Immature natural killer cell (primary cell): Measurements from ENCODE around the gene NFATC2. TPM values are rescaled to one million over a fixed set of nuclear protein-coding genes. Genes with fewer than 3 reads are reported as not detected.
A peak's percentile ranks its signal among the peaks of the same experiment; 100 is the strongest.

ENCODE experiments used
- DNase-seq, 3 donors: peaks; one replicate each; pipeline ENCODE4 v3.0.0; 2022; ENCODE audit warnings: mixed read lengths in 1 of 3
- H3K27ac Mint-ChIP-seq, 6 donors: one replicate each; pipeline ENCODE4 v1.8.0; 2020; ENCODE audit warnings: mixed read lengths in 6 of 6, mild to moderate bottlenecking in 5 of 6, inconsistent platforms in 4 of 6, moderate library complexity in 3 of 6
- H3K27me3 Mint-ChIP-seq, 3 donors: one replicate each; pipeline ENCODE4 v1.8.0; 2020 to 2021; ENCODE audit warnings: low read depth in 3 of 3, mild to moderate bottlenecking in 3 of 3, mixed read lengths in 3 of 3, moderate library complexity in 3 of 3, inconsistent platforms in 1 of 3
- H3K36me3 Mint-ChIP-seq, 3 donors: one replicate each; pipeline ENCODE4 v1.8.0; 2020; ENCODE audit warnings: mixed read lengths in 3 of 3, inconsistent platforms in 2 of 3, mild to moderate bottlenecking in 2 of 3
- H3K4me1 Mint-ChIP-seq, 2 donors: one replicate each; pipeline ENCODE4 v1.8.0; 2020; ENCODE audit warnings: inconsistent platforms in 2 of 2, mild to moderate bottlenecking in 2 of 2, mixed read lengths in 2 of 2, moderate library complexity in 1 of 2
- H3K4me3 Mint-ChIP-seq, 5 donors: one replicate each; pipeline ENCODE4 v1.8.0; 2020; ENCODE audit warnings: mild to moderate bottlenecking in 5 of 5, mixed read lengths in 5 of 5, inconsistent platforms in 3 of 5, moderate library complexity in 3 of 5
- H3K9me3 Mint-ChIP-seq, 6 donors: one replicate each; pipeline ENCODE4 v1.8.0; 2020; ENCODE audit warnings: mild to moderate bottlenecking in 6 of 6, mixed read lengths in 6 of 6, inconsistent platforms in 4 of 6, moderate library complexity in 3 of 6
- polyA plus RNA-seq, 3 donors: library from polyadenylated mRNA; unstranded; fragments of 300-500 nt; fragmentation: Illumina TruSeq; gene quantifications; one replicate each; pipeline ENCODE4 v1.2.3, GENCODE V29; 2021

The NFATC2 gene
- polyA plus RNA-seq, 3 donors from 2014 or later: 14.5 to 101 (median 21.3) TPM

- Mint-ChIP-seq H3K9me3 (no peaks in the 10 kb centered on the region), H3K4me1 (peaks cover 57 to 92% of the 10 kb centered on the region in 2 donors), H3K36me3 (peaks cover 17 to 47% (median 18%) of the 10 kb centered on the region in 3 donors), H3K4me3 (peak overlapping the region in 2 of 5 donors; percentile 23 to 73), H3K27ac (peak overlapping the region; percentile 42 to 93 (median 86)), H3K27me3 (peaks cover 1 to 36% (median 16%) of the 10 kb centered on the region in 3 donors)
- peak in 1 of 3 donors; percentile 16 for DNase-seq
Measured at GRCh38 chr20:51425347-51426106, 117.0 kb downstream of the NFATC2 start.

GRCh38 chr20:51424270-51425117, 118.0 kb downstream of the NFATC2 start:
- H3K36me3 Mint-ChIP-seq: peaks cover 18 to 51% (median 20%) of the 10 kb centered on the region in 3 donors
- H3K27me3 Mint-ChIP-seq: peaks cover 1 to 31% (median 13%) of the 10 kb centered on the region in 3 donors
- peak overlapping the region in 4 of 5 donors; percentile 11 to 74 (median 46) for H3K4me3 Mint-ChIP-seq
- H3K4me1 Mint-ChIP-seq: peaks cover 54 to 92% of the 10 kb centered on the region in 2 donors
- H3K9me3 Mint-ChIP-seq: no peaks in the 10 kb centered on the region
- peak overlapping the region; percentile 12 to 91 (median 85) for H3K27ac Mint-ChIP-seq
- DNase-seq: peak in 1 of 3 donors; percentile 18

GRCh38 chr20:51423810-51424209, 118.7 kb downstream of the NFATC2 start:
- Mint-ChIP-seq H3K27me3 (peaks cover 1 to 27% (median 11%) of the 10 kb centered on the region in 3 donors), H3K9me3 (no peaks in the 10 kb centered on the region), H3K4me3 (peak overlapping the region in 2 of 5 donors; percentile 14 to 74), H3K27ac (peak overlapping the region; percentile 12 to 91 (median 85)), H3K4me1 (peaks cover 58 to 92% of the 10 kb centered on the region in 2 donors), H3K36me3 (peaks cover 18 to 47% (median 21%) of the 10 kb centered on the region in 3 donors)
- no peak for DNase-seq

GRCh38 chr20:51423290-51423667, 119.2 kb downstream of the NFATC2 start:
- H3K4me1 Mint-ChIP-seq: peaks cover 58 to 92% of the 10 kb centered on the region in 2 donors
- peaks cover 18 to 46% (median 21%) of the 10 kb centered on the region in 3 donors for H3K36me3 Mint-ChIP-seq
- H3K4me3 Mint-ChIP-seq: no peak overlapping the region
- H3K27me3 Mint-ChIP-seq: peaks cover 1 to 27% (median 12%) of the 10 kb centered on the region in 3 donors
- H3K9me3 Mint-ChIP-seq: no peaks in the 10 kb centered on the region
- H3K27ac Mint-ChIP-seq: peak overlapping the region; percentile 12 to 91 (median 78)
- DNase-seq: no peak

- H3K9me3 Mint-ChIP-seq: no peaks in the 10 kb centered on the region
- peaks cover 18 to 48% (median 21%) of the 10 kb centered on the region in 3 donors for H3K36me3 Mint-ChIP-seq
- H3K27me3 Mint-ChIP-seq: peaks cover 0 to 28% (median 12%) of the 10 kb centered on the region in 3 donors
- peak overlapping the region; percentile 31 to 70 (median 64) for H3K27ac Mint-ChIP-seq
- H3K4me3 Mint-ChIP-seq: no peak overlapping the region
- DNase-seq: no peak
- peaks cover 58 to 92% of the 10 kb centered on the region in 2 donors for H3K4me1 Mint-ChIP-seq
Measured at GRCh38 chr20:51422514-51423289, 119.8 kb downstream of the NFATC2 start.

GRCh38 chr20:51420805-51421204, 121.7 kb downstream of the NFATC2 start:
- no peak for DNase-seq
- Mint-ChIP-seq H3K4me1 (peaks cover 58 to 92% of the 10 kb centered on the region in 2 donors), H3K9me3 (no peaks in the 10 kb centered on the region), H3K27me3 (peaks cover 3 to 25% (median 17%) of the 10 kb centered on the region in 3 donors), H3K27ac (peak overlapping the region in 5 of 6 donors; percentile 31 to 99 (median 87)), H3K36me3 (peaks cover 19 to 42% (median 21%) of the 10 kb centered on the region in 3 donors), H3K4me3 (no peak overlapping the region)

- Mint-ChIP-seq H3K4me1 (peaks cover 63 to 95% of the 10 kb centered on the region in 2 donors), H3K27ac (peak overlapping the region; percentile 79 to 99 (median 88)), H3K4me3 (no peak overlapping the region), H3K36me3 (peaks cover 21 to 45% (median 22%) of the 10 kb centered on the region in 3 donors), H3K9me3 (no peaks in the 10 kb centered on the region), H3K27me3 (peaks cover 3 to 29% (median 17%) of the 10 kb centered on the region in 3 donors)
- DNase-seq: no peak
Measured at GRCh38 chr20:51420111-51420510, 122.4 kb downstream of the NFATC2 start.

- peak overlapping the region; percentile 79 to 99 (median 88) for H3K27ac Mint-ChIP-seq
- peaks cover 17 to 40% (median 17%) of the 10 kb centered on the region in 3 donors for H3K36me3 Mint-ChIP-seq
- peaks cover 64 to 95% of the 10 kb centered on the region in 2 donors for H3K4me1 Mint-ChIP-seq
- H3K27me3 Mint-ChIP-seq: peaks cover 3 to 29% (median 17%) of the 10 kb centered on the region in 3 donors
- H3K4me3 Mint-ChIP-seq: peak overlapping the region in 1 of 5 donors; percentile 8
- no peaks in the 10 kb centered on the region for H3K9me3 Mint-ChIP-seq
- no peak for DNase-seq
Measured at GRCh38 chr20:51419646-51420045, 122.9 kb downstream of the NFATC2 start.

GRCh38 chr20:51419231-51419630, 123.3 kb downstream of the NFATC2 start:
- Mint-ChIP-seq H3K9me3 (no peaks in the 10 kb centered on the region), H3K36me3 (peaks cover 17 to 39% (median 17%) of the 10 kb centered on the region in 3 donors), H3K4me1 (peaks cover 64 to 95% of the 10 kb centered on the region in 2 donors), H3K4me3 (no peak overlapping the region), H3K27ac (peak overlapping the region; percentile 79 to 99 (median 88)), H3K27me3 (peaks cover 4 to 32% (median 21%) of the 10 kb centered on the region in 3 donors)
- DNase-seq: no peak

GRCh38 chr20:51418137-51418529, 124.4 kb downstream of the NFATC2 start:
- peak in 2 of 3 donors; percentile 44 to 53 for DNase-seq
- peaks cover 9 to 31% (median 24%) of the 10 kb centered on the region in 3 donors for H3K27me3 Mint-ChIP-seq
- H3K27ac Mint-ChIP-seq: peak overlapping the region; percentile 95 to 100 (median 98)
- H3K9me3 Mint-ChIP-seq: no peaks in the 10 kb centered on the region
- peak overlapping the region in 4 of 5 donors; percentile 68 to 88 (median 79) for H3K4me3 Mint-ChIP-seq
- H3K36me3 Mint-ChIP-seq: peaks cover 15 to 39% (median 17%) of the 10 kb centered on the region in 3 donors
- peaks cover 65 to 95% of the 10 kb centered on the region in 2 donors for H3K4me1 Mint-ChIP-seq

- H3K4me1 Mint-ChIP-seq: peaks cover 70 to 100% of the 10 kb centered on the region in 2 donors
- H3K9me3 Mint-ChIP-seq: no peaks in the 10 kb centered on the region
- peak overlapping the region; percentile 68 to 88 (median 73) for H3K4me3 Mint-ChIP-seq
- H3K36me3 Mint-ChIP-seq: peaks cover 15 to 39% (median 15%) of the 10 kb centered on the region in 3 donors
- peak overlapping the region; percentile 95 to 100 (median 98) for H3K27ac Mint-ChIP-seq
- peaks cover 9 to 31% (median 23%) of the 10 kb centered on the region in 3 donors for H3K27me3 Mint-ChIP-seq
- DNase-seq: peak; percentile 63 to 73 (median 69)
Measured at GRCh38 chr20:51417250-51418136, 125.0 kb downstream of the NFATC2 start.
